WI38 (cell line): ENCODE results near the gene INTS11.

Experiments used
- H3K4me3 ChIP-seq: 2 replicates; pipeline ENCODE4 v1.5.1; 2011; ENCODE audit warnings: low read depth, mild to moderate bottlenecking, control low read depth, low read length
- CTCF ChIP-seq: IDR thresholded peaks from 2 replicates; pipeline ENCODE4 v1.5.1; 2012; ENCODE audit warnings: low read depth, mild to moderate bottlenecking, control low read depth, low read length

The INTS11 gene

GRCh38 chr1:1298861-1299685 lies 25.4 kb downstream of the INTS11 start:
- H3K4me3 ChIP-seq = no peak overlapping the region
- no peak for TF ChIP-seq CTCF

- TF ChIP-seq CTCF = no peak
- no peak overlapping the region for H3K4me3 ChIP-seq
These were observed 26.5 kb downstream of the INTS11 start for GRCh38 chr1:1297802-1298424.

GRCh38 chr1:1296070-1297061 lies 28.1 kb downstream of the INTS11 start:
- TF ChIP-seq CTCF = no peak

GRCh38 chr1:1295154-1295923 lies 29.1 kb downstream of the INTS11 start:
- no peak for TF ChIP-seq CTCF

More at GRCh38 chr1:1296070-1297061, 28.1 kb downstream of the INTS11 start:
- no peak overlapping the region for H3K4me3 ChIP-seq

GRCh38 chr1:1294250-1294890 lies 30.1 kb downstream of the INTS11 start:
- TF ChIP-seq CTCF = no peak
- H3K4me3 ChIP-seq = no peak overlapping the region

More at GRCh38 chr1:1295154-1295923, 29.1 kb downstream of the INTS11 start:
- no peak overlapping the region for H3K4me3 ChIP-seq
